K562 (cell line): ENCODE data around the gene SON. TPM values are rescaled to one million over a fixed set of nuclear protein-coding genes. Genes with fewer than 3 reads are reported as not detected.
A peak's percentile ranks its signal among the peaks of the same experiment; 100 is the strongest.

ENCODE experiments used
- CXXC5 ChIP-seq: fragments of 250-450 bp; sonication (Bioruptor Pico); IDR thresholded peaks from 2 replicates; pipeline ENCODE4 v1.8.0; 2022; ENCODE audit warnings: inconsistent platforms, mild to moderate bottlenecking, moderate library complexity
- DLX4 ChIP-seq: fragments of 250-450 bp; sonication (Bioruptor Pico); IDR thresholded peaks from 2 replicates; pipeline ENCODE4 v1.6.1; 2021; ENCODE audit warnings: mild to moderate bottlenecking
- FUS ChIP-seq: fragments of 200-400 bp; formaldehyde crosslinking; optimal IDR thresholded peaks from 2 replicates; pipeline ENCODE3; 2017; ENCODE audit warnings: low read depth, low read length
- GABPA ChIP-seq: fragments of 200-800 bp; sonication (Bioruptor generic); conservative IDR thresholded peaks from 2 replicates; pipeline ENCODE4 v1.6.1; 2016; ENCODE audit warnings: low read depth, missing genetic modification characterization, missing compliant biosample characterization
- JUNB ChIP-seq: fragments of 450-650 bp; formaldehyde crosslinking; conservative IDR thresholded peaks from 2 replicates; pipeline ENCODE4 v1.4.0; 2020; ENCODE audit warnings: mild to moderate bottlenecking
- MEF2A ChIP-seq: IDR thresholded peaks from 2 replicates; pipeline ENCODE4 v1.6.1; 2011; ENCODE audit warnings: low read depth, mild to moderate bottlenecking, low read length, moderate library complexity; ENCODE audit not compliant: control insufficient read depth
- NONO ChIP-seq, 2 experiments: fragments of 200-400 bp in 1 of 2; fragments of 450-650 bp in 1 of 2; formaldehyde crosslinking in 1 of 2; IDR thresholded peaks; 2 replicates each; pipeline ENCODE4 v1.6.1; 2017; ENCODE audit warnings: low read depth in 2 of 2, mild to moderate bottlenecking in 2 of 2, moderate library complexity in 2 of 2, low read length in 1 of 2
- NR1H2 ChIP-seq: sonication (generic); formaldehyde crosslinking; IDR thresholded peaks from 2 replicates; pipeline ENCODE4 v1.4.0; 2020; ENCODE audit warnings: mild to moderate bottlenecking, missing genetic modification reagents
- PHF8 ChIP-seq: fragments of 200-600 bp; sonication (generic); IDR thresholded peaks from 2 replicates; pipeline ENCODE4 v1.6.1; 2012; ENCODE audit warnings: mixed run types, mild to moderate bottlenecking, inconsistent platforms, low read length, moderate library complexity, borderline replicate concordance
- RFX7 ChIP-seq: fragments of 250-450 bp; sonication (Bioruptor Pico); IDR thresholded peaks from 2 replicates; pipeline ENCODE4 v1.5.1; 2021; ENCODE audit warnings: mild to moderate bottlenecking
- STAG1 ChIP-seq: sonication (generic); formaldehyde crosslinking; IDR thresholded peaks from 2 replicates; pipeline ENCODE4 v1.5.0; 2020; ENCODE audit warnings: missing genetic modification reagents, borderline replicate concordance
- ZBTB17 ChIP-seq: fragments of 450-650 bp; formaldehyde crosslinking; IDR thresholded peaks from 2 replicates; pipeline ENCODE4 v1.4.0; 2020; ENCODE audit warnings: mild to moderate bottlenecking
- ZC3H8 ChIP-seq: fragments of 450-650 bp; IDR thresholded peaks from 2 replicates; pipeline ENCODE4 v1.6.1; 2017
- ZNF239 ChIP-seq: fragments of 250-450 bp; sonication (Bioruptor Pico); IDR thresholded peaks from 2 replicates; pipeline ENCODE4 v1.4.0; 2020; ENCODE audit warnings: mild to moderate bottlenecking
- ZNF408 ChIP-seq: fragments of 250-450 bp; sonication (Bioruptor Pico); IDR thresholded peaks from 2 replicates; pipeline ENCODE4 v1.4.0; 2020; ENCODE audit warnings: low read depth, mild to moderate bottlenecking, moderate library complexity
- polyA plus RNA-seq, 8 experiments: library from polyadenylated mRNA; depleted of rRNA in 4 of 8; stranded (reverse) in 5 of 8; unstranded in 3 of 8; fragments of >200 nt; fragmentation: Nextera tagmentation in 2 of 8; fragmentation: Illumina TruSeq in 1 of 8; extraction: Ambion mirVana in 2 of 8; extraction: Trizol in 1 of 8; gene quantifications; 2 replicates each; pipeline versions ENCODE4 v1.2.1 to v1.2.3, GENCODE V29; 2011 to 2014; ENCODE audit warnings: inconsistent platforms in 1 of 8, missing spikeins in 1 of 8
- total RNA-seq, 7 experiments: library from RNA; depleted of rRNA in 6 of 7; stranded (reverse); fragments of >200 nt in 6 of 7; fragmentation: Illumina TruSeq in 2 of 7; extraction: Trizol in 2 of 7; gene quantifications; 2 replicates each; pipeline versions ENCODE4 v1.2.1 to v1.2.3, GENCODE V29; 2011 to 2021; ENCODE audit warnings: low replicate concordance in 1 of 7
- TF ChIP-seq, protein P1 (sequence below): sonication (generic); formaldehyde crosslinking; IDR thresholded peaks from 2 replicates; pipeline ENCODE4 v1.8.0; 2022; ENCODE audit warnings: missing genetic modification reagents, mild to moderate bottlenecking, borderline replicate concordance

Gene SON
- total and polyA plus RNA-seq, 9 of the 15 experiments (the other 6 are each of a cell fraction or from before 2014, with no cell fraction given), result 105 to 742 (median 187) TPM

GRCh38 chr21:33588485-33589335, 45.9 kb downstream of the SON start, which contains the start of gene DONSON (continued):
- TF ChIP-seq, protein P1, sequence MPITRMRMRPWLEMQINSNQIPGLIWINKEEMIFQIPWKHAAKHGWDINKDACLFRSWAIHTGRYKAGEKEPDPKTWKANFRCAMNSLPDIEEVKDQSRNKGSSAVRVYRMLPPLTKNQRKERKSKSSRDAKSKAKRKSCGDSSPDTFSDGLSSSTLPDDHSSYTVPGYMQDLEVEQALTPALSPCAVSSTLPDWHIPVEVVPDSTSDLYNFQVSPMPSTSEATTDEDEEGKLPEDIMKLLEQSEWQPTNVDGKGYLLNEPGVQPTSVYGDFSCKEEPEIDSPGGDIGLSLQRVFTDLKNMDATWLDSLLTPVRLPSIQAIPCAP (CRISPR knock-in tag), result no peak
- TF ChIP-seq DLX4 (CRISPR knock-in tag), result no peak
- no peak for TF ChIP-seq ZNF239 (CRISPR knock-in tag)
- TF ChIP-seq NONO (IDR thresholded peaks at IDR 0.05; ENCODE audit: low read depth in 2 of 2, low read length in 1 of 2), result peak; percentile 76 to 85; a peak in 3 of 4 replicates
- TF ChIP-seq PHF8, result peak; percentile 96; the same call in 1 of the 2 replicates
- no peak for TF ChIP-seq GABPA (tag)
- no peak for TF ChIP-seq MEF2A
- TF ChIP-seq CXXC5 (CRISPR knock-in tag), result peak; percentile 92
- no peak for TF ChIP-seq ZC3H8
- peak; percentile 52 for TF ChIP-seq ZBTB17 (CRISPR knock-in tag)
- TF ChIP-seq NR1H2, result no peak
- TF ChIP-seq JUNB (CRISPR knock-in tag), result no peak
- no peak for TF ChIP-seq STAG1 (CRISPR knock-in tag)
- no peak for TF ChIP-seq ZNF408
- no peak for TF ChIP-seq RFX7
- TF ChIP-seq FUS, result peak; percentile 58
